GM12801 (cell line): ENCODE results near the gene CACNA1I.

ENCODE experiments used
- TF ChIP-seq, protein P1 (sequence below): IDR thresholded peaks from one replicate; pipeline ENCODE4 v1.5.1; 2011; ENCODE audit warnings: control low read depth; ENCODE audit not compliant: insufficient read length; ENCODE audit errors: extremely low read depth

CACNA1I gene

DNA sequence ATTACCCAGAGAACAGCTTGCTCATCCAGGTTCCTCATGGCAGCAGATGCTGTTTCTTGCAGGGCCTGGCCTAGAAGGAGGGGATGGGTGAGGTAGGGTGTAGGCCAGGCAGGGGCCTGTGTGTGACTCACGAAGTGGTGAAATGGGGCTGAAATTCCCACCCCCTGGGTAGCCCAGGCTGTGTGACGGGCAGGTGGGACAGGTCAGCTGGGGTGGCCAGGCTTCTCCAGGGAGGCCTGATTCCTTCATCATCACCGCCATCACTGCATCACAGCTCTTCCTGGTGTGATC, 83.2 kb downstream of the CACNA1I start:
- TF ChIP-seq, protein P1, sequence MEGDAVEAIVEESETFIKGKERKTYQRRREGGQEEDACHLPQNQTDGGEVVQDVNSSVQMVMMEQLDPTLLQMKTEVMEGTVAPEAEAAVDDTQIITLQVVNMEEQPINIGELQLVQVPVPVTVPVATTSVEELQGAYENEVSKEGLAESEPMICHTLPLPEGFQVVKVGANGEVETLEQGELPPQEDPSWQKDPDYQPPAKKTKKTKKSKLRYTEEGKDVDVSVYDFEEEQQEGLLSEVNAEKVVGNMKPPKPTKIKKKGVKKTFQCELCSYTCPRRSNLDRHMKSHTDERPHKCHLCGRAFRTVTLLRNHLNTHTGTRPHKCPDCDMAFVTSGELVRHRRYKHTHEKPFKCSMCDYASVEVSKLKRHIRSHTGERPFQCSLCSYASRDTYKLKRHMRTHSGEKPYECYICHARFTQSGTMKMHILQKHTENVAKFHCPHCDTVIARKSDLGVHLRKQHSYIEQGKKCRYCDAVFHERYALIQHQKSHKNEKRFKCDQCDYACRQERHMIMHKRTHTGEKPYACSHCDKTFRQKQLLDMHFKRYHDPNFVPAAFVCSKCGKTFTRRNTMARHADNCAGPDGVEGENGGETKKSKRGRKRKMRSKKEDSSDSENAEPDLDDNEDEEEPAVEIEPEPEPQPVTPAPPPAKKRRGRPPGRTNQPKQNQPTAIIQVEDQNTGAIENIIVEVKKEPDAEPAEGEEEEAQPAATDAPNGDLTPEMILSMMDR, result no peak

DNA sequence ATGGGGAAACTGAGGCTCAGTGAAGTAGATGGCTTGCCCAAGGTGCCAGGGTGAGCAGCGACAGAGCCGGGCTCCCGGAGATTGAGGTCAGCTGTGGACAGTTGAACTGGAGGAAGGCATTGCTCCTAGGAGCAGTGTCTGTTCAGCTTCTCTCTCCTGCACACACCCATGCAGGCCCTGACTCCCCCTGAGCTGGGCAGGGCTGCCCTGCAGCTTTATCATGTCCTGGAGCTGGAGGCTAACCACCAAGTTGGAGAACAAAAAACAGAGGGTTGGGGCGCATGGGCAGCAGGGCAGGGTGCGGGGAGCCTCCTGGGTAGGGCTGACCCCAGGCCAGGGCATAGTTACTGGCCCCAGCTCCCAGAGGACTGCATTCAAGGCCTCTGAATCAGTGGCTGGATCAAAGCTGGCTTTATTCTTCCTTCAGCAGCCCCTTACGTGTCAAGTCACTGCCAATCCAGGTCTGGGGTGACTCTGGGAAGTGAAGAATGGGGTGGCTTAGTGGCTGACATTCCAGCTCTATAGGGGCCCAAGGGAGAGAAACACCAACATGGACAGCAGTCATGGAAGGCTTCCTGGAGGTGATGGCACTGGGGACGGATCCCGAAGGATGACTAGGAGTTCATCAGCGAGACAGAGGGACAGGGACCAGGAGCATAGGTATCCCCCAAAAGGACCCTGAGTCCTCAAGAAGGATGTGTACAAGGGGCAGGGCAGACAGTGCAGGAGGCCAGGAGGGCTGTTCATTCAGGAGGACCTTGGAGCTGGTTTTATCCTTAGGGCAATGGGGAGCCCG, 83.8 kb downstream of the CACNA1I start:
- TF ChIP-seq, protein P1, result no peak

DNA sequence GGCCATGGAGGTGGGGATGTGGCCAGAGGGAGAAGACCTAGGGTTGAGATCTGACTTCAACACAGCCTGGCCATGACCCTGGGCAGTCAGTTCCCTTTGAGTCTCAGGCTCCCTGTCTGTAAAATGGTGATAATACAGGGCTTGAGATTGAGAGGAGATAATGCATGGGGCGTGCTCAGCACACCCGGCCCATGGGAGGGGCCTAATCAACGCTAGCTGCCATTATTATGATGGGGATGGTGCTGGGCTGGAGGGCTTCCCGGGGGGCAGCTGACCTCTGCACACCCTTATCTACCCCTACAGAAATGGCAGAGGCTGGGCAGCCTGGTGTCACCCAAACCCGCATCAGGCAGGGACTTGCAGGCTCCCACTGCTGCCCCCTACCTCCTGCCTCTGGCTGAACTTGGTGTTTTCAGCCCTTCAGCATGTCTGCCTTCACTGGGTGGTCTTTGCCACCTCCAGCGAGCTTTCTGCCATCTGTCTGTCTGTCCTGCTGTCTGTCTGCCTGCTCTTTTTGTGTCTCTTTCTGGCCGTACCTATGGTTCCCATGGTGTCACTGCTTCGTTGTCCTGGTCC, 84.5 kb downstream of the CACNA1I start:
- TF ChIP-seq, protein P1, result no peak

DNA sequence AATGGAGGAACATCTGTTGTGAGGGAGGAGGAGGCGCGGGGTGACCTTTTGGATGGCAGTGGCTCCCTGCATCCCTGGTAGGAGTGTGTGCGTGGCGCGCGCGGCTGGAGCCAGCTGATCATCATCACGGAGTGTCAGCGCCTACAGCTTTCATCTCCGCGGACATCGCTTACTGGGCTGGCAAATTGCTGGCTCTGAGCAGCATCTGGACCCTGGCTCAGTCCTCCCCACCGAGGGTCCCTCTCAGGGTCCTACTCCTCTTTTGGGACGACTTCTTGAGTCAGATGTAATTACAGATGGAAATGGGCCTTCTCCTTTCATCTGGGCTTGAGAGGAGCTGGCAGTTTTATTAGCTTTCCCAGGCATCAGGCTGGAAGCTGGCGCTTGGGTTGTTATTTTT, 85.3 kb downstream of the CACNA1I start:
- TF ChIP-seq, protein P1, result no peak

DNA sequence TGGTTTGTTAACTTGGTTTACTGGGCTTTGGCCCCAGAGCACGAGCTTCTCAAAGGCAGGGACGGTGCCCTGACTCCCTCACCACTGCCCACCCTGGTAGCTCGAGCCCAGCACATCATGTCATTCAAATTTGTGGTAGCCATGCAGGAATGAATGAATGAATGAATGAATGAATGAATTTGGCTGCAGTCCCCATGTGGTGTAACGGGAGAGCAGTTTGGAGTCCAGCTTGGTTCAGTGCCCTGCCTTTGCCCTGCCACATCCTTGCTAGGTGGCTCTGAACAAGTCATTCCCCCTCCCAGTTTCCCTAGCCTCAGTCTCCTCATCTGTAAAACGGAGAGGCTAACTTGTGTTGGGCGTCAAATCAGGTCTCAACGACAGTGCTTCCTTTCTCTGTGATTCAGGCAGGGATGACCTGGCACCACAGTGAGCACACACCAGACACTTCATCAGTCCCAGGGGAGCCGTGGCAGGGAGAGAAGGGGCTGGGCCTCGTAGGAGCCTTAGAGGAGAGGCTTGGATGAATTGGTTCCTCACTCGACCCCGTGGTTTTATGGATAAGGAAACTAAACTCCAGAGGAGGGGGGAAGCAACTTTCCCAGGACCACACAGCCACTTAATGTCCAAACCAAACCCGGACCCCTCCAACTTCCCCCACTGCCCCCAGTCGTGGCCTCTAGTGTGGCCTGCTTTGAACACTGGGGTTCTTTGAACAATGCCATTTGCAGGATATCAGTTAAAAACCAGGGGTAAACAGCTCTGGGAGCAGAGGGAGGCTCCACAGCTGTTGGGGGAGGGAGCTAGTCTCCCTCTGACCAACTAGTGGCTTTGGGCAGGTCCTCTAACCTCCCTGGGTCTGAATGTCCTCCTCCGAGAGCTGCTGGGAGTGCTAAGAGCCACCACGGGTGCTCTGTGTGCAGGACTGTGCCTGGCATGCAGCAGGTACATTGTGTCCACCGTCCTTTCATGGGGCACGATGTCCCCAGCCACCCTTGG, 86.2 kb downstream of the CACNA1I start:
- TF ChIP-seq, protein P1, result no peak

DNA sequence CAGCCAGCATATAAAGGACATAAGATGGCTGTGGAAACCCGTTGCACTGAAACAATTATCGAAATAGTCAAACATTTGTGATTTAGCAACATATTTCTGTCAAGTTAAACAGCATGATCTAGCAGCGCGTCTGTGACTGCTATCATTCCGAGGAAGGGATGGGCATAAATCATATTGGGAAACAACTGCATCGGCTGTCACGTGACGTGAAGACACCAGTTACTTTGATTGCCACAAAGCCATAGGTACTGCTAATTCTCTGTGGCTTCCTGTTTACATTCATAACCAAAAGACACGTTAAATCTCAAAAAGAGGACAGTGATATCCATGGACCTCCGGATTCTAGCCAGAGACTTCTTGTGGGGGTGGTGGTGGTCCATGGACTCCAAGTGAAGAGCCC, 87.8 kb downstream of the CACNA1I start:
- TF ChIP-seq, protein P1, result no peak

DNA sequence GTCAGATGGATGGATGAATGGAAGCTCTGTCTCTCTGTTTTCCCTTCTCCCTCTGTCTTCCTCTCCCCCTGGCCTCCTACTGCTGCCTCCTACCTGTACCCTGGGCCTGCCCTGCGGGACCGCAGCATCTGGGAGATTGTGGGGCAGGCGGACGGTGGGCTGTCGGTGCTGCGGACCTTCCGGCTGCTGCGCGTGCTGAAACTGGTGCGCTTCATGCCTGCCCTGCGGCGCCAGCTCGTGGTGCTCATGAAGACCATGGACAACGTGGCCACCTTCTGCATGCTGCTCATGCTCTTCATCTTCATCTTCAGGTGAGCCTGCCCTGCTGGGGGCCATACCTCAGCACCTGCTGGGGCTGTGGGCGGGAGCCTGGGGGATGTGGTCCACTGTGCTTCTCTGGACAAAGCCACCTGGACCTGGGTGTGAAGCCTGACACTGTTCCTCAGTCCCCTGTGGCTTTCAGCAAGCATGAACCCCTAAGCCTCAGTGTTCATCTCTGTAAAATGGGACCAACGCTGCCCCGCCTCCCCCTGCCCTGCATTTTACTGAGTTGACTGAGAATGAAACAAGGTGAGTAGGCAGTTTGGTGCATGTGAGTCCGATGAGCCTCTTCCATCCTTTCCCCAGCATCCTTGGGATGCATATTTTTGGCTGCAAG, 88.4 kb downstream of the CACNA1I start:
- TF ChIP-seq, protein P1, result no peak
